H1 (cell line): ENCODE measurements around the gene CASK. TPM values are rescaled to one million over a fixed set of nuclear protein-coding genes. Genes with fewer than 3 reads are reported as not detected.
A peak's percentile ranks its signal among the peaks of the same experiment; 100 is the strongest.

Experiments
- CTCF ChIA-PET: fragments of 300-600 bp; sonication (Branson Sonifier 250); formaldehyde crosslinking; loops from one replicate; lab custom pipeline; 2021; ENCODE audit not compliant: partially characterized antibody; lab: Charles Lee
- POLR2A ChIA-PET: fragments of 300-600 bp; sonication (Branson Sonifier 250); formaldehyde crosslinking; loops from one replicate; lab custom pipeline; 2021; ENCODE audit warnings: inconsistent platforms; ENCODE audit not compliant: partially characterized antibody; lab: Charles Lee
- DNase-seq, 2 experiments: peaks; one replicate each; pipeline versions ENCODE4 v3.0.0 to v3.0.0-alpha.2; 2010 to 2022; ENCODE audit warnings: low spot score in 2 of 2, low read depth in 1 of 2, mixed read lengths in 1 of 2
- FAIRE-seq: peaks from 2 replicates; lab custom pipeline; 2011; peaks lifted over from hg19 to GRCh38; lab: Jason Lieb, UNC
- H2AFZ ChIP-seq: 2 replicates; pipeline ENCODE4 v1.8.1; 2012; ENCODE audit warnings: low read length, inconsistent platforms
- H2AK5ac ChIP-seq: 2 replicates; pipeline ENCODE4 v1.6.1; 2013; ENCODE audit warnings: low read depth, low read length
- H2BK120ac ChIP-seq: replicated peaks from 2 replicates; pipeline ENCODE3; 2013; ENCODE audit warnings: low read depth, low read length, inconsistent platforms
- H2BK12ac ChIP-seq: 2 replicates; pipeline ENCODE4 v1.6.1; 2013; ENCODE audit warnings: low read depth, low read length
- H2BK15ac ChIP-seq: 2 replicates; pipeline ENCODE4 v1.6.1; 2013; ENCODE audit warnings: low read length
- H2BK20ac ChIP-seq: 2 replicates; pipeline ENCODE4 v1.6.1; 2013; ENCODE audit warnings: low read length
- H2BK5ac ChIP-seq: 2 replicates; pipeline ENCODE4 v1.6.1; 2013; ENCODE audit warnings: low read depth, low read length
- H3K14ac ChIP-seq: 2 replicates; pipeline ENCODE4 v1.6.1; 2013; ENCODE audit warnings: inconsistent platforms; ENCODE audit not compliant: insufficient read length
- H3K18ac ChIP-seq: 2 replicates; pipeline ENCODE4 v1.6.1; 2013; ENCODE audit warnings: low read length; ENCODE audit errors: extremely low read depth
- H3K23ac ChIP-seq: 2 replicates; pipeline ENCODE4 v1.6.1; 2013; ENCODE audit warnings: inconsistent platforms; ENCODE audit not compliant: insufficient read length
- H3K23me2 ChIP-seq: 2 replicates; pipeline ENCODE4 v1.6.1; 2013; ENCODE audit warnings: low read depth, low read length
- H3K27ac ChIP-seq: 2 replicates; pipeline ENCODE4 v1.6.1; 2011; ENCODE audit warnings: low read depth, low read length, inconsistent platforms
- H3K27me3 ChIP-seq, 4 experiments: replicated peaks in 1 of 4; 1 replicate in 1 of 4; 2 replicates in 3 of 4; pipeline versions ENCODE4 v1.6.1 to v1.8.1; 2011 to 2013; ENCODE audit warnings: low read length in 3 of 4, mild to moderate bottlenecking in 3 of 4, inconsistent platforms in 2 of 4, mixed read lengths in 2 of 4, moderate library complexity in 1 of 4; ENCODE audit not compliant: control insufficient read depth in 3 of 4, insufficient read depth in 3 of 4; ENCODE audit errors: extremely low read depth in 1 of 4
- H3K36me3 ChIP-seq, 4 experiments: 2 replicates each; pipeline versions ENCODE4 v1.6.1 to v1.8.1; 2011 to 2013; ENCODE audit warnings: mild to moderate bottlenecking in 4 of 4, low read length in 3 of 4, moderate library complexity in 2 of 4, control low read depth in 1 of 4, inconsistent platforms in 1 of 4; ENCODE audit not compliant: insufficient read depth in 4 of 4, control insufficient read depth in 2 of 4
- H3K4ac ChIP-seq: replicated peaks from 2 replicates; pipeline ENCODE3; 2013; ENCODE audit warnings: low read length, low read depth, mixed read lengths, inconsistent platforms; ENCODE audit not compliant: insufficient read length
- H3K4me1 ChIP-seq, 4 experiments: replicated peaks in 1 of 4; 1 replicate in 1 of 4; 2 replicates in 3 of 4; pipeline versions ENCODE4 v1.6.1 to v1.8.1; 2011 to 2013; ENCODE audit warnings: low read length in 3 of 4, inconsistent platforms in 2 of 4, mixed read lengths in 1 of 4; ENCODE audit not compliant: insufficient read depth in 4 of 4, control insufficient read depth in 3 of 4
- H3K4me2 ChIP-seq, 2 experiments: 2 replicates each; pipeline versions ENCODE4 v1.6.1 to v1.8.1; 2011 to 2013; ENCODE audit warnings: low read depth in 2 of 2, low read length in 2 of 2, control low read depth in 1 of 2, inconsistent platforms in 1 of 2, mild to moderate bottlenecking in 1 of 2; ENCODE audit not compliant: insufficient read depth in 1 of 2
- H3K4me3 ChIP-seq, 4 experiments: fragments of 200-600, 300-600 bp in 1 of 4; sonication (generic), shearing (Covaris generic), sonication (Bioruptor Twin) in 1 of 4; 2 replicates each; pipeline versions ENCODE4 v1.5.1 to v1.8.1; 2011 to 2016; ENCODE audit warnings: low read length in 4 of 4, low read depth in 3 of 4, control low read depth in 2 of 4, inconsistent platforms in 2 of 4, mild to moderate bottlenecking in 2 of 4, mixed read lengths in 1 of 4, moderate library complexity in 1 of 4; ENCODE audit not compliant: insufficient read depth in 2 of 4; ENCODE audit errors: extremely low read depth in 1 of 4
- H3K56ac ChIP-seq: replicated peaks from 2 replicates; pipeline ENCODE3; 2013; ENCODE audit warnings: low read depth, mild to moderate bottlenecking, mixed read lengths, low read length, inconsistent platforms; ENCODE audit not compliant: insufficient read length
- H3K79me1 ChIP-seq: 2 replicates; pipeline ENCODE4 v1.6.1; 2013; ENCODE audit warnings: low read depth, low read length, control low read depth
- H3K79me2 ChIP-seq, 2 experiments: 2 replicates each; pipeline versions ENCODE4 v1.6.1 to v1.8.1; 2012 to 2013; ENCODE audit warnings: low read length in 2 of 2, mild to moderate bottlenecking in 2 of 2, inconsistent platforms in 1 of 2; ENCODE audit not compliant: insufficient read depth in 2 of 2, control insufficient read depth in 1 of 2
- H3K9ac ChIP-seq, 4 experiments: replicated peaks in 1 of 4; 1 replicate in 1 of 4; 2 replicates in 3 of 4; pipeline versions ENCODE4 v1.6.1 to v1.8.1; 2011 to 2013; ENCODE audit warnings: low read depth in 3 of 4, low read length in 3 of 4, control low read depth in 2 of 4, mild to moderate bottlenecking in 2 of 4, moderate library complexity in 2 of 4, inconsistent platforms in 1 of 4; ENCODE audit errors: extremely low read depth in 1 of 4
- H3K9me3 ChIP-seq, 2 experiments: 2 replicates each; pipeline versions ENCODE4 v1.6.1 to v1.8.1; 2012 to 2013; ENCODE audit warnings: mild to moderate bottlenecking in 2 of 2, moderate library complexity in 2 of 2, control low read depth in 1 of 2, inconsistent platforms in 1 of 2, low read depth in 1 of 2, low read length in 1 of 2, mixed read lengths in 1 of 2; ENCODE audit not compliant: insufficient read depth in 2 of 2
- H4K20me1 ChIP-seq, 2 experiments: replicated peaks in 1 of 2; 2 replicates each; pipeline versions ENCODE3 to v1.8.1; 2011 to 2013; ENCODE audit warnings: inconsistent platforms in 2 of 2, low read length in 2 of 2, mild to moderate bottlenecking in 1 of 2; ENCODE audit not compliant: insufficient read depth in 2 of 2, control insufficient read depth in 1 of 2
- H4K5ac ChIP-seq: 2 replicates; pipeline ENCODE4 v1.6.1; 2013; ENCODE audit warnings: low read length, low read depth, mixed read lengths, inconsistent platforms; ENCODE audit not compliant: insufficient read length
- H4K8ac ChIP-seq: 2 replicates; pipeline ENCODE4 v1.8.0; 2013; ENCODE audit warnings: mild to moderate bottlenecking, moderate library complexity, low read length, inconsistent platforms; ENCODE audit not compliant: insufficient read depth; ENCODE audit errors: extremely low read depth
- H4K91ac ChIP-seq: replicated peaks from 2 replicates; pipeline ENCODE3; 2013; ENCODE audit warnings: low read length, mixed read lengths, inconsistent platforms; ENCODE audit not compliant: insufficient read length
- BRCA1 ChIP-seq: IDR thresholded peaks from 2 replicates; pipeline ENCODE4 v1.6.1; 2012; ENCODE audit warnings: low read depth, low read length, improper control_type of control experiment
- CREB1 ChIP-seq: IDR thresholded peaks from 2 replicates; pipeline ENCODE4 v1.6.1; 2012; ENCODE audit warnings: inconsistent platforms
- CTBP2 ChIP-seq: IDR thresholded peaks from 2 replicates; pipeline ENCODE4 v1.7.0; 2011; ENCODE audit warnings: borderline replicate concordance, mild to moderate bottlenecking, moderate library complexity, mixed read lengths, low read length; ENCODE audit not compliant: insufficient read depth, insufficient read length
- CTCF ChIP-seq, 3 experiments: IDR thresholded peaks; 1 replicate in 2 of 3; 2 replicates in 1 of 3; pipeline versions ENCODE4 v1.5.1 to v1.6.1; 2011; ENCODE audit warnings: low read length in 3 of 3, mild to moderate bottlenecking in 3 of 3, inconsistent platforms in 2 of 3, low read depth in 1 of 3, moderate library complexity in 1 of 3; ENCODE audit not compliant: insufficient read depth in 1 of 3; ENCODE audit errors: control extremely low read depth in 1 of 3
- HDAC2 ChIP-seq, 2 experiments: fragments of 300-600 bp in 1 of 2; sonication (generic) in 1 of 2; IDR thresholded peaks; 2 replicates each; pipeline ENCODE4 v1.6.1; 2011 to 2012; ENCODE audit warnings: low read depth in 2 of 2, low read length in 2 of 2, mild to moderate bottlenecking in 2 of 2, moderate library complexity in 2 of 2, borderline replicate concordance in 1 of 2, inconsistent platforms in 1 of 2
- KDM1A ChIP-seq: fragments of 200-600, 300-600 bp; sonication (generic); IDR thresholded peaks from 2 replicates; pipeline ENCODE4 v1.7.1; 2016; ENCODE audit warnings: mild to moderate bottlenecking, low read length, borderline replicate concordance
- RAD21 ChIP-seq, 2 experiments: IDR thresholded peaks in 1 of 2; conservative IDR thresholded peaks in 1 of 2; 2 replicates each; pipeline ENCODE4 v1.6.1; 2011; ENCODE audit warnings: low read depth in 2 of 2, low read length in 2 of 2, improper control_type of control experiment in 1 of 2, inconsistent platforms in 1 of 2, mild to moderate bottlenecking in 1 of 2, moderate library complexity in 1 of 2
- SIX5 ChIP-seq: IDR thresholded peaks from 2 replicates; pipeline ENCODE4 v1.6.1; 2011; ENCODE audit warnings: mild to moderate bottlenecking, low read depth, low read length
- WGBS, 2 experiments: shearing (Covaris generic) in 1 of 2; methylation state at CpG; one replicate each; pipeline versions ENCODE4 v1.1.6 to v1.1.7; 2013 to 2015; ENCODE audit warnings: low lambda C conversion rate in 2 of 2, mixed read lengths in 2 of 2, inconsistent platforms in 1 of 2, low coverage in 1 of 2, missing lambda C conversion rate in 1 of 2; ENCODE audit not compliant: insufficient replicate concordance in 2 of 2, insufficient coverage in 1 of 2, insufficient read length in 1 of 2; ENCODE audit errors: extremely low coverage in 1 of 2, missing lambda C conversion rate in 1 of 2; 5-methylcytosine and 5-hydroxymethylcytosine counted together
- polyA plus RNA-seq, 7 experiments: library from polyadenylated mRNA; depleted of rRNA in 3 of 7; stranded (reverse) in 5 of 7; unstranded in 2 of 7; fragments of >200 nt in 5 of 7; fragments of 200-250 nt in 2 of 7; gene quantifications; 1 replicate in 5 of 7; 2 replicates in 1 of 7; 4 replicates in 1 of 7; pipeline versions ENCODE4 v1.2.1 to v1.2.3, GENCODE V29; 2011 to 2013; ENCODE audit warnings: missing spikeins in 2 of 7, mixed read lengths in 2 of 7
- total RNA-seq: library from RNA; stranded (reverse); fragmentation: NEBNext Ultra II Directional; extraction: Animal tissue kit (Norgen Biotek cat#: 25700); gene quantifications from 2 replicates; pipeline ENCODE4 v1.2.1, GENCODE V29; 2021

Gene CASK
- total and polyA plus RNA-seq, 2 of the 8 experiments (the other 6 are each of a cell fraction or from before 2014, with no cell fraction given), result 21.6 to 55.1 TPM

- no peaks in the 10 kb centered on the region for H3K36me3 ChIP-seq
- no peak overlapping the region for H4K8ac ChIP-seq
- H4K5ac ChIP-seq, result no peak overlapping the region
- H3K9ac ChIP-seq, result no peak overlapping the region
- no peak overlapping the region for H2AK5ac ChIP-seq
- DNase-seq (no peak), FAIRE-seq (no peak)
- H3K23ac ChIP-seq, result no peak overlapping the region
- H3K56ac ChIP-seq, result no peak overlapping the region
- H3K4me2 ChIP-seq, result no peak overlapping the region
- no peaks in the 10 kb centered on the region for H3K9me3 ChIP-seq
- 81% methylated on average over 6 of the region's 6 CpGs; no CpG with 5 or more reads in 1 of the 2 experiments for WGBS, 2 experiments
- H3K27ac ChIP-seq, result no peak overlapping the region
- POLR2A ChIA-PET, result interaction anchor here (1.5 kb wide), 1 partner anchor 24 kb away, joined by 3 read pairs; no protein-coding TSS in a partner anchor
- H2AFZ ChIP-seq, result no peak overlapping the region
- H2BK5ac ChIP-seq, result no peak overlapping the region
- no peak overlapping the region for H2BK20ac ChIP-seq
- H2BK15ac ChIP-seq, result no peak overlapping the region
- CTCF ChIA-PET, result interaction anchor here (0.9 to 1.2 kb wide), 4 partner anchors 12 to 279 kb away, joined by 3 to 5 read pairs (median 4); no protein-coding TSS in a partner anchor
- H3K4ac ChIP-seq, result no peak overlapping the region
- no peaks in the 10 kb centered on the region for H4K20me1 ChIP-seq
- H3K79me2 ChIP-seq, result no peaks in the 10 kb centered on the region
- no peaks in the 10 kb centered on the region for H3K27me3 ChIP-seq
- no peak overlapping the region for H3K4me3 ChIP-seq
- no peak overlapping the region; the same call in 1 of the 2 replicates for H3K18ac ChIP-seq
- no peak overlapping the region for H3K14ac ChIP-seq
- H4K91ac ChIP-seq, result no peak overlapping the region
- peaks cover 0 to 9% (median 1%) of the 10 kb centered on the region in 4 experiments; a peak in 3 of 7 replicates for H3K4me1 ChIP-seq
- H3K79me1 ChIP-seq, result no peaks in the 10 kb centered on the region
- no peak overlapping the region for H2BK120ac ChIP-seq
- no peak overlapping the region for H2BK12ac ChIP-seq
- H3K23me2 ChIP-seq, result no peaks in the 10 kb centered on the region
- TF ChIP-seq RAD21 (IDR thresholded peaks at IDR 0.05 in 1 of 2, conservative IDR thresholded peaks at IDR 0.05 in 1 of 2; ENCODE audit: low read depth in 2 of 2, low read length in 2 of 2), result peak; percentile 36 to 61; a peak in 3 of 4 replicates
- TF ChIP-seq CTBP2, result no peak
- TF ChIP-seq CTCF (IDR thresholded peaks at IDR 0.05; ENCODE audit: control extremely low read depth in 1 of 3, insufficient read depth in 1 of 3, low read depth in 1 of 3, low read length in 3 of 3), result peak; percentile 55 to 72 (median 72)
- no peak for TF ChIP-seq CREB1
- no peak for TF ChIP-seq HDAC2 (IDR thresholded peaks at IDR 0.05; ENCODE audit: borderline replicate concordance in 1 of 2, low read depth in 2 of 2, low read length in 2 of 2)
- no peak for TF ChIP-seq SIX5
- TF ChIP-seq KDM1A, result no peak
- no peak for TF ChIP-seq BRCA1
Measured at GRCh38 chrX:41481264-41482109, 441.9 kb downstream of the CASK start.
